HG03439 (cell line): ENCODE data around the gene MYORG.

ENCODE experiments used
- ATAC-seq: cut with Tn5 transposase; IDR thresholded peaks from one replicate; pipeline ENCODE4 v1.9.1; 2021; ENCODE audit warnings: mild to moderate bottlenecking, moderate library complexity; ENCODE audit not compliant: unreplicated experiment

MYORG gene

GRCh38 chr9:34335376-34335775 is 41.3 kb downstream of the MYORG start:
- no peak for ATAC-seq

GRCh38 chr9:34334916-34335315 is 41.8 kb downstream of the MYORG start:
- no peak for ATAC-seq

- no peak for ATAC-seq
Observed at GRCh38 chr9:34334337-34334824, 42.3 kb downstream of the MYORG start.

- ATAC-seq: no peak
Observed at GRCh38 chr9:34333836-34334235, 42.9 kb downstream of the MYORG start.

GRCh38 chr9:34332076-34332964 is 44.4 kb downstream of the MYORG start:
- no peak for ATAC-seq

GRCh38 chr9:34331196-34331595 is 45.5 kb downstream of the MYORG start:
- ATAC-seq: no peak

GRCh38 chr9:34328987-34329832 is 47.5 kb downstream of the MYORG start, which contains the start of the genes KIF24 and NUDT2:
TSS of gene KIF24 (minus strand) at chr9:34329268. CDS start at chr9:34311346, 17,922 bp downstream.
TSS of gene NUDT2 (plus strand) at chr9:34329569. CDS start at chr9:34339040, 9,471 bp downstream.
- ATAC-seq: peak; percentile 97

- ATAC-seq: peak; percentile 2
Observed at GRCh38 chr9:34328500-34328986, 48.2 kb downstream of the MYORG start.

- no peak for ATAC-seq
Observed at GRCh38 chr9:34326690-34327089, 50.0 kb downstream of the MYORG start.

- no peak for ATAC-seq
Observed at GRCh38 chr9:34322899-34323591, 53.7 kb downstream of the MYORG start.

GRCh38 chr9:34321451-34321850 is 55.2 kb downstream of the MYORG start:
- no peak for ATAC-seq

GRCh38 chr9:34318163-34318790 is 58.4 kb downstream of the MYORG start:
- ATAC-seq: no peak

- ATAC-seq: no peak
Observed at GRCh38 chr9:34317436-34317835, 59.3 kb downstream of the MYORG start.
